HFF-Myc (cell line): ENCODE measurements around the gene USP9Y.

ENCODE experiments used
- DNase-seq: peaks from one replicate; pipeline ENCODE4 v3.0.0-alpha.2; 2011; ENCODE audit warnings: low read depth; ENCODE audit errors: extremely low read depth
- H3K4me3 ChIP-seq: replicated peaks from 2 replicates; pipeline ENCODE4 v1.5.1; 2011; ENCODE audit warnings: low read depth, mild to moderate bottlenecking, control low read depth, low read length
- TF ChIP-seq, protein P1 (sequence below): IDR thresholded peaks from 2 replicates; pipeline ENCODE4 v1.5.1; 2012; ENCODE audit warnings: mild to moderate bottlenecking, low read depth, low read length, control low read depth; ENCODE audit errors: missing control alignments

USP9Y gene

DNA sequence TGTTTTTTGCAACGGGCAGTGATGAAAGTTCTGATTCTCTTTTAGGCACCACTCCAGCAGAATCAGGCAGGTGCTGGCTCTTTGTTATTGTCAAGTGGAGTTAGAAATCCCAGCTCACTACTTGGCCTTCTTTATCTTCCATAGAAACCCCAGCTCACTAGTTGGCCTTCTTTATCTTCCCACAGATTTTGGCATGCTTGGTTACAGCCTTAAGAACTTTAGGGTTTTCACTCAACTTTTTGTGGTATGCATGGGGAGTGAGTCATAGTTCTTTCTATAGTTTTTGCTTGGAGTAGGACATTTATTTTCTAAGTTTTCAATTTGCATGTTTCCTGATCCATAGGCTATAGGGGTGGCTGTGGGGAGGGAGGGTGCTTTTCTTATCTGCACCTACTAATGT, 55.0 kb downstream of the USP9Y start:
- TF ChIP-seq, protein P1, sequence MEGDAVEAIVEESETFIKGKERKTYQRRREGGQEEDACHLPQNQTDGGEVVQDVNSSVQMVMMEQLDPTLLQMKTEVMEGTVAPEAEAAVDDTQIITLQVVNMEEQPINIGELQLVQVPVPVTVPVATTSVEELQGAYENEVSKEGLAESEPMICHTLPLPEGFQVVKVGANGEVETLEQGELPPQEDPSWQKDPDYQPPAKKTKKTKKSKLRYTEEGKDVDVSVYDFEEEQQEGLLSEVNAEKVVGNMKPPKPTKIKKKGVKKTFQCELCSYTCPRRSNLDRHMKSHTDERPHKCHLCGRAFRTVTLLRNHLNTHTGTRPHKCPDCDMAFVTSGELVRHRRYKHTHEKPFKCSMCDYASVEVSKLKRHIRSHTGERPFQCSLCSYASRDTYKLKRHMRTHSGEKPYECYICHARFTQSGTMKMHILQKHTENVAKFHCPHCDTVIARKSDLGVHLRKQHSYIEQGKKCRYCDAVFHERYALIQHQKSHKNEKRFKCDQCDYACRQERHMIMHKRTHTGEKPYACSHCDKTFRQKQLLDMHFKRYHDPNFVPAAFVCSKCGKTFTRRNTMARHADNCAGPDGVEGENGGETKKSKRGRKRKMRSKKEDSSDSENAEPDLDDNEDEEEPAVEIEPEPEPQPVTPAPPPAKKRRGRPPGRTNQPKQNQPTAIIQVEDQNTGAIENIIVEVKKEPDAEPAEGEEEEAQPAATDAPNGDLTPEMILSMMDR, result no peak
- DNase-seq, result no peak
- no peak overlapping the region for H3K4me3 ChIP-seq

DNA sequence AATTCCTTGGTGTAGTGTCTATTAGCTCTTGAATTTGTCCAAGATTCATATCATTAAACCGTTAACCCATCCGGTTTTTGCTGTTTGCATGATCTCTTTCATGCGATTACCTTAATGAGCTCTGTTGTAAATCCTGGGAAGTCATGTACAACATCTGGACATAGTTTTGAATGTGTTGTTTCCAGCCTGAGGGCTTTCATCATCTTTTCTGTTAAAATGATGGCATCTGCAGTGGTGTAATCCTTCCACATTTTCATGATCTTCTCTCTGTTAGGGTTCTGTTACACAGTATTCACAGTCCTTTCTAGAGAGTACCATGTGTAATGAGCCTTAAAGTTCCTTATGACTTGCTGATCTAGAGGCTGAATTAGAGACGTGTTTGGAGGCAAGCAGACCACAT, 64.9 kb downstream of the USP9Y start:
- TF ChIP-seq, protein P1, result no peak
- DNase-seq, result no peak
- no peak overlapping the region for H3K4me3 ChIP-seq

DNA sequence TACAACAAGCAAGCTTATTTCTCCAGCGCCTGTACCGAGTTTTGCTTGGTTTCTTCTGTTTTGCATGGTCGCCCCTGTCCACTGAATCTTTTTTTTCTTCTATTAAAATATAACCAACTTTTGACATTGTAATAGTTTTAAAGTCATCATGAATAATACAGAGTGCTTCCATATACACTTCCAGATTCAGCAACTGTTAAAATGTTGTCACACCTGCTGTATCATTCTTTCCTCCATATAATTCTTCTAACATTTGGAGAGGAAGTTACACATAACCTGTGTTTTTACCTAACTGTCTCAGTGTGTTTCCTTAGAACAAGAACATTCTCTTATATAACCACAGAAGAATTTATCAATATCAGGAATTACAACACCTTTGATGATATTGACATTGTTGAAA, 83.5 kb downstream of the USP9Y start:
- H3K4me3 ChIP-seq, result no peak overlapping the region
- TF ChIP-seq, protein P1, result no peak
- DNase-seq, result no peak

DNA sequence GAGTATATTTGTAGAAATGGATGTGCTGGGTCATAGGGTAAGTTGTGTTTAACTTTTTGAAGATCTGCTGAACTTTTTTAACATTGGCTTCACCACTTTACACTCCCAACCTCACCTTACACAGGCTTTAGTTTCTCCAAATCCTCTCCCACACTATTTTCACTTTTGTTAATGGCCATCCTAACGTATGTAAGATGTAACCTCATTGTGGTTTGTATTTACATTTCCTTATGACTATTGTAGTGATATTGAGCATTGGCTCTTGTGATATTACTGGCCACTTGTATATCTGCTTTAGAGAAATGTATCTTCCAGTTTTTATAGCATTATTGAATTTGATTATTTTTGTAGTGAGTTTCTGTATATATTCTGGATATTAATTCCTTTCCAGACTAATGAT, 93.0 kb downstream of the USP9Y start:
- H3K4me3 ChIP-seq, result no peak overlapping the region
- TF ChIP-seq, protein P1, result no peak
- DNase-seq, result no peak

DNA sequence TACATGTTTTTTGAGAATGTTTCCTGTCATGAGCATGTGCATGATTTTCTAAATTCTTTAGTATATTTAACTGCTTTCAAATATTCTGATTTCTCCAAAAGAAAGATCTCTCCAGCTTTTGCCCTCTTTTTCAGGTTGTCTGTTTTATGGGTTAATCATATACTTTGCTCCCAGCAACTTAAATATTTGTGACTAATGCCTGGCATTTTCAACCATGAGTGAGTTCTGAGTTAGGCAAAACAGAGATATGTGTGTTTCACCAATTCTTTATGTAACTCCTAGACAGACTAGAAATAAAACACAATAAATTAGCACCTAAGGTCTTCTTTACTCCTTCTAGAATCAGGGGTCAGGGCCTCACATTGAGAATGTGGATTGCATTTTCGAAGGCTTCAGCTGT, 107.0 kb downstream of the USP9Y start:
- H3K4me3 ChIP-seq, result no peak overlapping the region
- DNase-seq, result no peak
- TF ChIP-seq, protein P1, result no peak

DNA sequence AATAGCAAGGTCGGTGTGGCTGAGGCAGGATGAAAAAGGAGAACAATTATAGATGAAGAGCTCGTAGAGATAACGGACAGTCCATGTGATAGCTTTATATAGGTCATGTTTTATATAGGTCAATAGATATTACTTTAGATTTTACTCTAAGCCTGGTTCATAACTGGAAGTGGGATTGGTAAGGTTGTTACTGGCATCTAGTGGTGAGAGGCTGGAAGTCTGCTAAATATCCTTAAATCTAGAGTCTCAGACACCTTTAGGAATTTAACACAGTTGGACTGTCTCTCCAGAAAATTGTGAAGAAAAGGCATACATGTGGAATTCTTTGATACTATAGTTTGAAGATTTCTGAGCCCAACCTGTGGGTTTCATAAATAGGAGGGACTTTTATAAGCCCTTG, 108.0 kb downstream of the USP9Y start:
- H3K4me3 ChIP-seq, result no peak overlapping the region
- peak; percentile 9 for DNase-seq

DNA sequence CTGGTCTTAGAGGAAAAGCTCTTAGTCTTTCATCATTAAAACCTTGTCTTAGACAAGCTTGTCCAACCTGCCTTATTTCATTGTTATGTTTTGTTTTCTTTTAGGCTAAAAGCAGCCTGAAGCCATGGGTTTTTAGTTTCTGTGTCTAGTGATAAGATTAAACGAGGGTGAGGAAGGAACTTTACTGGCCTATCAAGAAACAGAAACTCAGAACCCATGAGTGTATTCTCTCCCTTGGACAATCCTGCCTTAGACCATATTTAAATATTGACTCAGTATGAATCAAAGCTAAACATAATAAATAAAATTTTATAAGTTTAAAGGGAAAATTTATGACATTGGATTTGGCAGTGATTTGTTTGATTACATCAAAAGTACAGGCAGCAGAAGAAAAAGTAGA, 122.4 kb downstream of the USP9Y start:
- TF ChIP-seq, protein P1, result no peak
- H3K4me3 ChIP-seq, result no peak overlapping the region
- DNase-seq, result no peak

More for the DNA sequence above, 108.0 kb downstream of the USP9Y start:
- TF ChIP-seq, protein P1, result peak; percentile 30
